Femur (tissue), 1 donor: ENCODE data around the gene TMED7.

Source experiments
- DNase-seq: peaks from one replicate; pipeline ENCODE4 v3.0.0-alpha.2; 2017

TMED7 gene

GRCh38 chr5:115579216-115579615, 46.6 kb downstream of the TMED7 start:
- DNase-seq, result no peak

- DNase-seq, result no peak
Measured at GRCh38 chr5:115578657-115579056, 47.2 kb downstream of the TMED7 start.

GRCh38 chr5:115577741-115578140, 48.1 kb downstream of the TMED7 start:
- no peak for DNase-seq

- no peak for DNase-seq
Measured at GRCh38 chr5:115577329-115577728, 48.5 kb downstream of the TMED7 start.

- no peak for DNase-seq
Measured at GRCh38 chr5:115575167-115576070, 50.4 kb downstream of the TMED7 start.

GRCh38 chr5:115573133-115573532, 52.7 kb downstream of the TMED7 start:
- DNase-seq, result no peak

GRCh38 chr5:115571441-115571878, 54.4 kb downstream of the TMED7 start:
- DNase-seq, result peak; percentile 23

GRCh38 chr5:115568668-115569067, 57.2 kb downstream of the TMED7 start:
- DNase-seq, result no peak

GRCh38 chr5:115565233-115565632, 60.6 kb downstream of the TMED7 start:
- DNase-seq, result no peak
